OCI-LY7 (cell line): ENCODE data around the gene BBLN.

Experiments used
- EZH2phosphoT487 ChIP-seq: fragments of 200-600 bp; sonication (generic); IDR thresholded peaks from 2 replicates; pipeline ENCODE4 v1.6.1; 2018; ENCODE audit warnings: low read depth, borderline replicate concordance, mild to moderate bottlenecking, mixed run types, antibody characterized with exemption, low read length, moderate library complexity, mixed read lengths
- TF ChIP-seq, protein P1 (sequence below): fragments of 200-600 bp; sonication (generic); conservative IDR thresholded peaks from 2 replicates; pipeline ENCODE4 v1.5.1; 2014; ENCODE audit warnings: mild to moderate bottlenecking, antibody characterized with exemption, low read length, moderate library complexity, mixed read lengths

DNA sequence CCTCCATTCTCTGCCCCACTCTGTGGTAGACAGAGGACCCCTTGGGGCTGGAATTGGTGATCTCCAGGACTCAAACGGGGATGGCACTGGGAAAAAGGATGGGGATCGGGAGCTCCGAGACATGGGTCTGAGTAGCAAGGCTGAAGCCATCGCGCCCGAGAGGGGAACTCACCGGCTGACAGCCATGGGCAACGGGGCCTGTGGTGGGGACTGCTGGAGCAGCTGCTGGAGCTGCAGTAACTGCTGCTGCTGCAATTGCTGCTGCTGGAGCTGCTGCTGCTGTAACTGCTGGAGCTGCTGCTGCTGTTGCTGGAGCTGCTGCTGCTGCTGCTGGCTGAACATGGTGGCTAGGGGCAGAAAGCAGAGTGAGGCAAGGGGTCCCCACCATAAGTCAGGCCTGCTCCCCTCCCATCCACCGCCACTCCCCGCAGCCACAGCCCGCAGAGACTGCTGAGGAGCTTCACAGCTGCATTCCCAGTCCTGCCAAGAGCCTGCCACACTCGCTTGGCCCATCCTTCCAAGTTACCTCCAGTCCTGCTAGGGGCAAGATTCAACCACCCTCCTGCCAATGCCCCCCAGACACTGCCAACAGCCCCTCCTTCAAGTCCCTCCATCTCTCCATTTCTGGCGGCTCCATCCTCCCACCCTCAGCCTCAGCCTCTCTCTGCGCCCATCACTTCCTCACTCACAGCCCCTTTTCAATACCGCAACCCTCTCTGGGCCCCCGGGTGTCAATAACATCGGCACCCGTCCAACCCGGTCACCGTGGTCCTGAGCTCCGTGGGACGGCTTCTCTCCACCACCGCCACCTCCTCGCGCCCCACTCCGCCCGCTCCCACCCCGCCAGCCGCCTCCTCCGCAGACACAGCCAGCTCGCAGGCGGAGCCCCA, 30.7 kb downstream of the BBLN start:
- TF ChIP-seq, protein P1, sequence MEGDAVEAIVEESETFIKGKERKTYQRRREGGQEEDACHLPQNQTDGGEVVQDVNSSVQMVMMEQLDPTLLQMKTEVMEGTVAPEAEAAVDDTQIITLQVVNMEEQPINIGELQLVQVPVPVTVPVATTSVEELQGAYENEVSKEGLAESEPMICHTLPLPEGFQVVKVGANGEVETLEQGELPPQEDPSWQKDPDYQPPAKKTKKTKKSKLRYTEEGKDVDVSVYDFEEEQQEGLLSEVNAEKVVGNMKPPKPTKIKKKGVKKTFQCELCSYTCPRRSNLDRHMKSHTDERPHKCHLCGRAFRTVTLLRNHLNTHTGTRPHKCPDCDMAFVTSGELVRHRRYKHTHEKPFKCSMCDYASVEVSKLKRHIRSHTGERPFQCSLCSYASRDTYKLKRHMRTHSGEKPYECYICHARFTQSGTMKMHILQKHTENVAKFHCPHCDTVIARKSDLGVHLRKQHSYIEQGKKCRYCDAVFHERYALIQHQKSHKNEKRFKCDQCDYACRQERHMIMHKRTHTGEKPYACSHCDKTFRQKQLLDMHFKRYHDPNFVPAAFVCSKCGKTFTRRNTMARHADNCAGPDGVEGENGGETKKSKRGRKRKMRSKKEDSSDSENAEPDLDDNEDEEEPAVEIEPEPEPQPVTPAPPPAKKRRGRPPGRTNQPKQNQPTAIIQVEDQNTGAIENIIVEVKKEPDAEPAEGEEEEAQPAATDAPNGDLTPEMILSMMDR = no peak
- no peak for TF ChIP-seq EZH2phosphoT487
